HG02885 (cell line): ENCODE measurements around the gene COL18A1.
"Not testable (repeated sequence)": the region's sequence is repeated elsewhere in the genome, so short reads cannot be mapped to it uniquely, and the experiment has no call there.

Experiments
- ATAC-seq: cut with Tn5 transposase; IDR thresholded peaks from one replicate; pipeline ENCODE4 v1.9.1; 2021; ENCODE audit warnings: mild to moderate bottlenecking; ENCODE audit not compliant: unreplicated experiment, poor library complexity

Gene COL18A1

DNA sequence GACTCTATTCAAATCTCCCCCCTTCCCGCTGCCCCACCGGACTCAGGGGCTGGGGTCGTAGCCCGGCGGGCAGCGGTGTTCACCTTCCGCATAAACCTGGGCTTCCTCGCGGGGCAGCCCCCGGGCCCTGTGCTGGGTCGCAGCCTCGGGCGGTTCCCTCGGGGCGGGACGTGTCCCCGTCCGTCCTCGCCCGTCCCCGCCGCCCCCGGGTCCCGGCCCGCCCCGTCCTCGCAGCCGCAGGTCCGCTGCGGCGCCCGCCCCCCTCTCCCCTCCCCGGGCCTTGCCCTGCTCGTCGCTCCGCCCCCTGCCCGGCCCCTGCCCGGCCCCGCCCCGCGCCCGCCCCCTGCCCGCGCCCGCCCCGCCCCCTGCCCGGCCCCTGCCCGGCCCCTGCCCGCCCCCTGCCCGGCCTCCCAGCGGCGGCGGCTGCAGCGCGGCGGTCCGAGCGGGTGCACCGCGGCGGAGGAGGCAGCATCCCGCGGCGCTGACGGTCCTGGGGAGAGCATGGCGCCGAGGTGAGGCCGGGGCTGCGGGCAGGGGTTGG is at the start of gene COL18A1:
TSS of gene COL18A1 (plus strand) at position 436 of the 541 bp plus-strand sequence. CDS start at position 502, 66 bp downstream.
- ATAC-seq: no peak

DNA sequence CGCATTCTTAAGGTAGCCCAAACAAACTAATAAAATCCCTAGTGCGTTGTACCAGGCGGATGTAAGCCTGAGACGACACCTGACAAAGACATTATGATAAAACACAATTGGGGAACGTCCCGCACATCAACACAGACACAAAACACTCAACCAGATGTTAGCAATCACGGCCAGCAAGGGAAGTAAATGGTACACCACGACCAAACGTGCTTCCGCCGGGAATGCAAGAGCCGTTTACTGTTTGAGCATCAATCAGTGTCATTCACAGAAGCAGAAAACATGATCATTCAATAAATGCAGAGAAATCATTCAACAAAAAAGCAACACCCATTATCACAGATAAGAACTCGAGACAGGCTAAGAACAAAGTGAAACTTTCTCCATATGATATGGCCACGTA is 49.4 kb upstream of the COL18A1 start:
- ATAC-seq: no peak

- no peak for ATAC-seq
Observed at GRCh38 chr21:45356251-45356650, 48.7 kb upstream of the COL18A1 start.

GRCh38 chr21:45356653-45357435 is 48.1 kb upstream of the COL18A1 start:
- no peak for ATAC-seq

- ATAC-seq: no peak
Observed at GRCh38 chr21:45357436-45358260, 47.3 kb upstream of the COL18A1 start.

DNA sequence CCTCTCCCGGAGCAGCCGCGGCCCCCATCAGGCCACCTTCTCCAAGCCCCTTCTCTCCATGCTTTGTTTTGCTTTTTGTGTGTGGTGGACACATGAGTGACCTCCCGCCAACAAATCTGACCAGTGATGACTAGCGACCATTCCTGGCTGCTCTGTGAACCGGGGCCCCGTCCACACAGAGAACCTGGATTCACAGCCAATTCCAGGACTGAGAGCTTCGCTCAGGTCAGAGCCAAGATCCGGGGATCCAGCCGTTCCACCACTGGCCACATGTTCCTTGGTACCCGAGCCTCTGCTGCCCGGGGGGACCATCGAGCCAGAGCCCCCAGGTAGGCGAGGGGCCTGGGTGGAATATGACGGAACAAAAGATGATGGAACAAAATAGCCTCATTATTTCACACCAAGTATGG is 46.7 kb upstream of the COL18A1 start:
- ATAC-seq: no peak

GRCh38 chr21:45358711-45359310 is 46.2 kb upstream of the COL18A1 start:
- ATAC-seq: no peak

DNA sequence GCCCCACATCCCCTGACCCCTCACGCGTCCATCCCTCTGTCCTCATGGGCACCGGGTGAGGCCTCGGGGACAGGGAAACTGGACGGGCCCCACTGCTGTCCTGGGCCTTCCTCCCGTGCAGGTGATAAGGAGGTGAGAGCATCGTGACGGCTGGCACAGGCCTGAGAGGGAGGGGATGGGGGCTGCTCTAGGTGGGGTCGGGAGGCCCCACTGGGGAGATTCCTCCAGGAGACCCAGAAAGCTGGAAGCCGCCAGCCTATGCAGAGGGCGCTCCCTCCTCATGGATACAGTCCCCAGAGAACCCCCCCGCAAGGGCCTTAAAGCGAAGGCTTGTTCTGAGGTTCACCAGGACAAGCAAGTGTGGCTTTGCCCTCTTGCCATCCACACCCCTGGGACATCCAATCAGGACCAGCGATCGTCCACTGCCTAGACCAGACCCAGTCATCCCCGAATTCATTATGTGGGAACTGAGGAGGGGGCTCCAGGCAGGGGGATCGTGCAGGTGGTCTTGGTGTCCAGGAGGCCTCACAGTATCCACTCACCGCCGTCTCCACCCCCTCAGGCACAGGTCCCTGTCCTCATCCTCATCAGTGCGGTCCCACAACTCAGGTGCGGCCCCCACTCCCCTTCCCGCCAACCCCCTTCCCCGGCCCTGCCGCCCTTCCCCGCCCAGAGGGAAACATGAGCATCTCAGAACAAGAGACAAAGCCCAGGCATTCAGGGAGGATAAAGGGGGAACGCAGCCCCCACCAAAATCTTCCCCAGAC is 45.3 kb upstream of the COL18A1 start:
- ATAC-seq: no peak

DNA sequence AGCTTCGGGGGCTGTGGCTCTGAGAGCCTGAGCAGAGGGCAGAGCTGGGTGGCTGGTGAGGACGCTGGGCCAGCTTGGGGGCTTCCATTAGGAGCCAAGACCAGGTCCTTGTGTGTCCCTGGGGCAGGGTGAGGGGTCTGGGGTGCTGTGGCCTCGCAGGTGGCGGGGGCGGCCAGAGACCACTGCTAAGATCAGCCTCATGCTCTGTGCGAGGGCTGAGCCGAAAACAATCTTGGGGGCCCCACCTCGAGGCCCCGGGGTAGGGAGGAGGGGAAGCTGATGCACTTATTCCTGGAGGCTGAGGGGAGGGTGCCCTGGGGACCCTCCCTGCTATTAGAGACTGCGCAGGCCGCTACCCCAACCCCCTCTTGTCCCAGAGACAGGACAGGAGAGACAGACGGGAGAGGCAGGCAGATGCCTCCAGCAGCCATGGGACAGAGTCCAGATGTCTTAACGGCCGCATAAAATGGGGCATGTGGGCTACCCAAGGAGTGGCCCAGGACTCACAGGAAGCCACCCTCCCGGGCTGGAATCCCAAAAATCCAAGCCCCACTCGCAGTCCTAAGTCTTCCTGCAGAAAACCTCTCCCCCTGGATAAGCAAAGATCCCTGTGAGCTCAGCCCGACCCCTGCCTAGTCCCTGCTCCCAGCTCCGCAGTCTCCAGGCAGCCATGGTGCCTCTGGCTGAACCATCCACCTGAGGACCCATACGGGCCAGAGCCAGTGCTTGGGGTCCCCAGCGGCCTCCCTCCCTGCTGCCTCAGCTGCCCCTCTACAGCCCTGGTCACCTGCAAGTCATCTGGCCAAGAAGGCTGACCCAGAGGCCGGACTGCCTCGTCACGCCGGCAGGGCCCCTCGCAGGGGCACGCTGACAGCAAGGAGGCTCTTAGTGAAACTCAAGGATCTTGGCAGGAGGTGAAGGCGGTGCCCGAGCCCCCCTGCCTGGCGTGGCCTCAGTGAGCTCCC is 43.6 kb upstream of the COL18A1 start:
- ATAC-seq: no peak

DNA sequence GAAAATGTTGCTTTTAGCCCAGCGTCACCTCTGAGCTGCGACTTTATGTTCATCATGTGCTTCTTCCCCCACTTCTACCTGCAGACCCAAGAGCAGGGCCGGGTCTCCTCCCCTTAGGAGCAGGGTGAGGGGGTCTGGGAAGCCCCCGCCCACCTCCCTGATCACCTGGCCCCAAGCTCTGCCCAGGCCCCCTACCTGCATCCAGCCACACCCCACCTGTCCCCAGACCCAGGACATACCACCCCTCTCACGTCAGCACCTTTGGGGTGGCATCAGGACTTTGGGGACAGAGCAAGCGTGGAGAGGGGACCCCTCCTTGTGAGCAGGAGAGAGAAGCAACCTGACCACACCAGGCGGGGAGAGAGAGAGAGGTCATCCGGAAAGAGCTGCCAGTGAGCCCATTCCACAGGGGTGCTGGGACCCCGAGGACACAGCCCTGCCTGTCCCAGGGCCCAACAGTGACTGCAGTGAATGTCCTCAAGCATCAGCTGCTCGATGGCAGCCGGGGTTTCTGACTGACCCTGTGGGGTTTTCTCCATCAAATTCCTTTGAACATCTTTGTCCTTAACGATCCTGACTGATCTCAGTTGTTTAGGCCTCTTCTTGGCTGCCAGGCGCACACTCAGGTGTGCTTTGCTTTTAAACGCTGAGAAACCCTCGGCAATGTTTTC is 42.8 kb upstream of the COL18A1 start:
- ATAC-seq: no peak

- ATAC-seq: no peak
Observed at GRCh38 chr21:45362748-45363145, 42.2 kb upstream of the COL18A1 start.

DNA sequence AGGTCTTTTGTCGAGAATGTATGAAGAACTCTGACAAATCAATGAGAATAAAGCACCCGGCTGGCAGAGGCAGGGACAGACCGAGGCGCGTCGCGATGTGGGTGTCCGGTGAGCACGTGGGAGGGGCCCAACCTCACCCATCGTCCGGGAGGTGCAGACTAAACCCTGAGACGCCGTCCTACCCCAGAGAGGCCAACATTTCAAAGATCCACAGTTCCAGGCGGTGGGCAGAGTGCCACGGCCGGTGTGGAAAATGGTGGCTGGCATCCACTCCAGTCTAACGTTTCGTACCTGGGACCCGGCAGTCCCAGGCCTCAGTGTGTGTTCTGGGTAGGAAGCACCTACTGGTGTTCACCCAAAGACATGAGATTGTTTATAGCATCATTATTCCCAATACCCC is 41.7 kb upstream of the COL18A1 start:
- not testable (repeated sequence) for ATAC-seq

DNA sequence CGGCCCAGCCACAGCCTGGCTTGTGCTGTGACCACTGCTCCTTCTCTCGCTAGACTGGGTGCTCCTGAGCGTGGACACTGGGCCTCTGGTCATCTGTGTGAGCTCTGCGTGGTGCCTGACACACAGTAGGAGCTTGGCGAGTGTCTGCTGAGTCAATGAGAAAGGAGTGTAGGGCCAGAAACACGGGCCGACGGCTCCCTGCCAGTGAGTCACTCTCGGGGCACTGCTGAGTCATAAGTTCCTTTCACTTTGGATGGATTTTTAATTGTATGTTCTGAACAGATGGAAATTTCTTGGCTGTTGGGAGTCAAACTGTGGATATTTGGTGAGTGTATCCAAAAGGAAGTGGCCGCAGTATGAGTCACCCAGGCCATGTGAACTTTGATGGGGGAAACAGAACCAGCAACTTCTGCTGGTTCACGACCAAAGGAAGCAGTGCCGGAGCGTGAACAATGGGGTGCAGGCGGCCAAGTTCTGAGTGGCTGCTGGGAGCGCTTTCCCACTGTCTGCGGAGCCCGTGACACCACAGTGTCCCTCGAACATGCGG is 41.0 kb upstream of the COL18A1 start:
- ATAC-seq: no peak

- no peak for ATAC-seq
Observed at GRCh38 chr21:45364468-45365185, 40.3 kb upstream of the COL18A1 start.

DNA sequence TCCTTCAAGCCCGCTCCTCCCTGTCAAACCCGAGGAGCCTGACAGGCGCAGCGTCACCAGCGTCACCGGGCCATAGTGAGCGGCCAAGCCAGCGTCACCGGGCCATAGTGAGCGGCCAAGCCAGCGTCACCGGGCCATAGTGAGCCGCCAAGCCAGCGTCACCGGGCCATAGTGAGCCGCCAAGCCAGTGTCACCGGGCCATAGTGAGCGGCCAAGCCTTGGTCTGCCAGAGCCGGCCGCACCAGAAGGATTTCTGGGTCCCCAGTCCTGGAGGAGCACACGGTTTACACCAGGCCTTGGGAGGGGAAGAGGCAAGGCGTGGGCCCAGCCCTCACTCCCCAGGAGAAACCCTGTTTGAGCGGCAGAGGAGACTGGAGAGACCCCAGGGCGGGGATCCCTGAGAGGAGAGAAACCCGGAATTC is 39.8 kb upstream of the COL18A1 start:
- ATAC-seq: no peak

DNA sequence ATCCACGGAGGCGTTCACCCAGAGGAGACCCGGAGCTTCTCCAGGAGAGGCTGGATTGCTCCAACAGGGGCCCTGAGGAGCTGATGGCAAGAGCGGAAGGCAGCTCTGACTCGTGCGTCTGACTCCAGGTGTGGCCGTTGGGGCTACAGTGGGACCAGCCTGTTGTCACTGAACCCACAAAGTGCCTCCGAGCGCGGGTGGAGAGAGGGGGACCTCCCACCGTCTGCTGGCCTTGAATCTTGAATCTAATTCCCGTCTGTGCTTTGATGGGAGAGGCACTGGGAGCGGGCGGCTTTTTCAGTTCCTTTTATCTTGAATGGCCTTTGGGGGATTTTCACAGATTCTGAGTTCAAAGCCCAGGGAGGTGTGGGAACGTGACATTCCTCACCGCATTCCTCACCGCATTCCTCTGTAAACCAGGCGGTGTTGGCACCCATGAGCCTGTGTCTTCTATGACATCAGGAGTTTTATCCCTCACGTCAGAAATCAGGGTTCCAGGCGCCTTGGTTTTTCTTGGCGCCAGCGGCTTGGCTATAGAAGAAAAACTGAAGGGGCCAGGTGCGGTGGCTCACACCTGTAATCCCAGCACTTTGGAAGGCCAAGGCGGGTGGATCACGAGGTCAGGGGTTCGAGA is 39.2 kb upstream of the COL18A1 start:
- no peak for ATAC-seq

DNA sequence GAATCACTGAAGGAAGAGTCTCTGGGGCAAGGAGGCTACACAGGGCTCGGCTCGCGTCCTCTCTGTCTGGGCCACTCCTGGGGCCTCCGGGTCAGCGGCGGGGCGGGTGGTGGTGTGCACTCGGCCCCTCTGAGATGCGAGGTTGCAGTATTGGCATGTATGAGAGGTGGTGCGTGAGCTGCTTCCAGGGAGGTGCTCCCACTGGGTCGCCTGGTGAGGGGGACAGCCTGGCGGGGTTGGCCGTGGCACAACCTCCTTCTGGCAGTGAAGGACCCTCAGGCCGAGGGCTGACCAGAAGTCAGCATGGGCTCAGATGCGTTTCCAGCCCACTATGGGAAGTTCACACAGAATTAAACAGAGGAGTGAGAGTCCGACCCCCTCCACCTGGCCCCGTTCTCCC is 38.5 kb upstream of the COL18A1 start:
- ATAC-seq: no peak
